Breast epithelium (tissue), 3 donors: ENCODE results near the gene SMTNL1.

Experiments used
- CTCF ChIP-seq, 3 donors: fragments of 450-650 bp; IDR thresholded peaks; one replicate each; pipeline ENCODE4 v1.5.1; 2016 to 2017; ENCODE audit warnings: antibody characterized with exemption in 3 of 3, mild to moderate bottlenecking in 3 of 3, moderate library complexity in 3 of 3
- POLR2A ChIP-seq: fragments of 450-650 bp; IDR thresholded peaks from one replicate; pipeline ENCODE4 v1.6.1; 2016; ENCODE audit warnings: antibody characterized with exemption, mild to moderate bottlenecking, moderate library complexity

- TF ChIP-seq CTCF (IDR thresholded peaks at IDR 0.05) (no peak), POLR2A (no peak)
These were observed 36.5 kb upstream of the SMTNL1 start for GRCh38 chr11:57500926-57501325.
